ENCODE measurements around the gene PRELID3B. TPM values are rescaled to one million over a fixed set of nuclear protein-coding genes. Genes with fewer than 3 reads are reported as not detected.

Gene PRELID3B
- 100 to 1,000 TPM; 168 to 181 TPM for total RNA-seq

DNA sequence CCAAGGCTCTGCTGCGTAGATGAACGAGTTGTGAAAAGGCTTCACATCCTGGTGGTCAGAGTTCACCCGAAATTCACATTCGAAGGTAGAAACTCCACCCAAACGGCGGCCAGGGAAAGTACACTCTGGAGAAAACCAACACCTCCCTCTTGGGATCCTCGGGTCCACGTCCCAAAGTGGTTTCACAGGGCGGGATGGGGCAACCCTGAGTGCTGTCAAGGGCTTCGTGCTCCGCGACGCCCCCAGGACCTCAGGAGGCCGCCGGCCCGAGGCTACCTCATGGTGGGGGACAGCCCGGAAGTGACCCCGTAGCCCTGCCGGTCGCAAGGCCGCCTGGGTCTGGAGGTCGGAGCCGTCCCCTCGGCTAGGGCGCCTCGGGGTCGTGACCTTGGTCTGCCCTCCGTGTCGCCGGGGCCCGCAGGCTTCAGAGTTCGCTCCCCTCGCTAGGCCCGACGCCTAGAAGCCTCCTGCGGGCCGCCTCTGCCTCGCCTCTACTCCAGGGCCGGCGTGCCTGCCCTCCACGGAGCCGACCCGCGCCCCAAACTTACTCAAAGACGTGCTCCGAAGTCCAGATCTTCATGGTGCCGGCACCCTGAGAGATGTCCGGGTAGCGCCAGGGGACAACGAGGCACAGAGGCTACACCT, at the start of gene PRELID3B:
Gene PRELID3B (minus strand): TSS at position 636 of the 645 bp plus-strand sequence. CDS start 56 bp downstream, at position 580.
- Mint-ChIP-seq H3K27ac (peak within 1 kb of the TSS; percentile 98), H3K36me3 (ENCODE audit: insufficient read depth in 2 of 2) (peaks cover 9 to 22% of the 10 kb centered on the region in 2 donors), H3K4me3 (peak within 1 kb of the TSS; percentile 87 to 94), H3K9me3 (no peaks in the 10 kb centered on the region), H3K27me3 (ENCODE audit: low read depth) (no peaks in the 10 kb centered on the region), H3K4me1 (ENCODE audit: low read depth) (peaks cover 57% of the 10 kb centered on the region)
- ATAC-seq (replicated peaks in 1 of 2) (peak; percentile 45 to 58), DNase-seq (peak in 1 of 2 donors; percentile 46)

DNA sequence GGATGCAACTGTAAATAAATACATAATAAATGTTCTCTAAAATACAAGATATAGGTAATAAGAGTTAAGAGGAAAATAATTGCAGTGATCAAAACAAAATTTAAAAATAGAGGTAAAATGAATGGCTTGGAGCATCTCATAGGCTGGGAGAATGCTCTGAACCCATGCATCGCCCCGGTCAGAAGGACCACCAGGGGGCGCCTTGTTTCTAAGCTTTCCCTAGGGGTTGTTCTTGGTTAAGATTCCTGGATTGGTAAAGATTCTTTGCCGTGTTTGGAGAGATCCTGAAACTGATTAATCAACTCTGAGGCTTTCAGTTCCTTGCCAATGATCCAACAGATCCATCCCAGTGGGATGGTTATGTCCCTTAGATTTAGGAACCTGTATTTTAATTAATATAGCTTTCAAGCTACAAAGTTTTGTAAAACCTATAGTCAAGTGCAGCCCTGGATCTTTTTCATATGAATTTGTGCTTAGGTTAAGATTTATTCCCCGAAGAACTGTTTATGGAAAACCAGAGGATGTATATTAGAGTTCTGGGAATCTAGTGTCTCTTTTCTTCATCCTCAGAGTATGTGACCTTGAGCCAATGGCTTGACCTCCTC, 45.3 kb upstream of the PRELID3B start:
- DNase-seq (peak; percentile 81 to 85), ATAC-seq (replicated peaks in 1 of 2) (peak; percentile 75 to 78)
- Mint-ChIP-seq H3K4me1 (ENCODE audit: low read depth) (no peaks in the 10 kb centered on the region), H3K36me3 (ENCODE audit: insufficient read depth in 2 of 2) (no peaks in the 10 kb centered on the region), H3K4me3 (no peak overlapping the region), H3K27ac (no peak overlapping the region), H3K27me3 (ENCODE audit: low read depth) (peaks cover 16% of the 10 kb centered on the region), H3K9me3 (no peaks in the 10 kb centered on the region)

GRCh38 chr20:59086923-59087322, 44.3 kb upstream of the PRELID3B start:
- Mint-ChIP-seq H3K4me3 (no peak overlapping the region), H3K9me3 (no peaks in the 10 kb centered on the region), H3K27me3 (ENCODE audit: low read depth) (peaks cover 17% of the 10 kb centered on the region), H3K4me1 (ENCODE audit: low read depth) (no peaks in the 10 kb centered on the region), H3K27ac (no peak overlapping the region), H3K36me3 (ENCODE audit: insufficient read depth in 2 of 2) (no peaks in the 10 kb centered on the region)
- no peak for DNase-seq
- no peak for ATAC-seq (replicated peaks in 1 of 2)

GRCh38 chr20:59084041-59084850, 41.7 kb upstream of the PRELID3B start:
- ATAC-seq (replicated peaks in 1 of 2) (no peak), DNase-seq (no peak)
- H3K27me3 Mint-ChIP-seq (ENCODE audit: low read depth): peaks cover 31% of the 10 kb centered on the region
- no peaks in the 10 kb centered on the region for H3K4me1 Mint-ChIP-seq (ENCODE audit: low read depth)
- H3K36me3 Mint-ChIP-seq (ENCODE audit: insufficient read depth in 2 of 2): no peaks in the 10 kb centered on the region
- H3K27ac Mint-ChIP-seq: no peak overlapping the region
- H3K4me3 Mint-ChIP-seq: no peak overlapping the region
- H3K9me3 Mint-ChIP-seq: no peaks in the 10 kb centered on the region

DNA sequence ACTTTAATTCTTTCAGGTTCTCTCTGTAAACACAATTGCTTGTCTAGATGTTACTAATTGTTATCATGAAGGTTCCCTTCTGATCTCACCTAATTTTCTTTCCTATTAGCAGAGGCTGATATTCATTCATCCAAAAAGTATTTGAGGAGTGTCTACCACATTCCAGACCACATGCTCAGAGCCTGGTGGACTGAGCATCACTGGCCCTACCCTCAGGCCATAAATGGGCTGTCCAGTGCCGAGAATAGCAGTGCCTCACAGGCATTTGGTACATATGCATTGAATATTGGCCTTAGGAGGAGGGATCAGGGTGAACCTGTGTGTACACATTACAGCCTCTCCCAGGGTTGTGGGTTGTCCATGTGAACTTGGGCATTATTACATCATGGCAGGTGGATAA, 40.4 kb upstream of the PRELID3B start:
- no peak for DNase-seq
- Mint-ChIP-seq H3K4me3 (no peak overlapping the region), H3K4me1 (ENCODE audit: low read depth) (peaks cover 9% of the 10 kb centered on the region), H3K27me3 (ENCODE audit: low read depth) (peaks cover 31% of the 10 kb centered on the region), H3K9me3 (no peaks in the 10 kb centered on the region), H3K27ac (no peak overlapping the region), H3K36me3 (ENCODE audit: insufficient read depth in 2 of 2) (no peaks in the 10 kb centered on the region)
- no peak for ATAC-seq (replicated peaks in 1 of 2)

GRCh38 chr20:59082077-59082740, 39.6 kb upstream of the PRELID3B start:
- Mint-ChIP-seq H3K27me3 (ENCODE audit: low read depth) (peaks cover 38% of the 10 kb centered on the region), H3K4me3 (no peak overlapping the region), H3K9me3 (no peaks in the 10 kb centered on the region), H3K36me3 (ENCODE audit: insufficient read depth in 2 of 2) (no peaks in the 10 kb centered on the region), H3K27ac (no peak overlapping the region), H3K4me1 (ENCODE audit: low read depth) (peaks cover 16% of the 10 kb centered on the region)
- ATAC-seq (replicated peaks in 1 of 2) (no peak), DNase-seq (no peak)

DNA sequence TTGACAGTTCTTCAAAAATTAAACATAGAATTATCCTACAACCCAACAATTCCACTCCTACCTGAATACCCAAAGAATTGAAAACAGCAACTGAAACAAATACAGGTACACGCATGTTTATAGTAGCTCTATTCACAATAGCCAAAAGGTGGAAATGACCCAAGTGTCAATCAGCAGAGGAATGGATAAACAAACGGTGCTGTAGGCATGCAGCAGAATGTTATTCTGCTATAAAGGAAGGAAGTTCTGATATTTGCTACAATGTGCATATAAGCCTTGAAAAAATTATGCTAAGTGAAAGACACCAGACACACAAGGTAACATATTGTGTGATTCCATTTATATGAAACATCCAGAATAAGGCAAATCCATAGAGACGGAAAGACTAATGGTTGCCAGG, 38.5 kb upstream of the PRELID3B start:
- Mint-ChIP-seq H3K9me3 (no peaks in the 10 kb centered on the region), H3K4me3 (no peak overlapping the region), H3K36me3 (ENCODE audit: insufficient read depth in 2 of 2) (no peaks in the 10 kb centered on the region), H3K27me3 (ENCODE audit: low read depth) (peaks cover 45% of the 10 kb centered on the region), H3K27ac (no peak overlapping the region), H3K4me1 (ENCODE audit: low read depth) (peaks cover 28% of the 10 kb centered on the region)
- no peak for DNase-seq
- ATAC-seq (replicated peaks in 1 of 2): no peak

DNA sequence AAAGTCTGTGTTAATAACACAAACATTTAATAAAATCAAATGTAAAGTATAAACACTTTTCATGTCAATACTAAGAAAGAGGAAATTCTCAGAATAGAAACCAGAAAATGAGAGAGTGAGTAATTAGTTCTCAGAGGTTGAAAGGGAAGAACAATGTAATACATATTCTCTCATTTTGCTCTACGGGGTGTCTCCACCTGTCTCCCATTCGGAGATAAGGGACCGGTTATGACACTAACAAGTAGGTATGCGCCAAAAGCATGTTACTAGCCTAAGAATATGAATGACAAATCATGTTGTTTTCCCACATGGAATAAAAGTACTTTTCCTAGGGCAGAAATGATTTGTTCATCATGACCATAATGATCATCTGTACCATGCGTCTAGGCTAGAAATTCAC, 35.6 kb upstream of the PRELID3B start:
- DNase-seq: no peak
- H3K4me1 Mint-ChIP-seq (ENCODE audit: low read depth): peaks cover 56% of the 10 kb centered on the region

DNA sequence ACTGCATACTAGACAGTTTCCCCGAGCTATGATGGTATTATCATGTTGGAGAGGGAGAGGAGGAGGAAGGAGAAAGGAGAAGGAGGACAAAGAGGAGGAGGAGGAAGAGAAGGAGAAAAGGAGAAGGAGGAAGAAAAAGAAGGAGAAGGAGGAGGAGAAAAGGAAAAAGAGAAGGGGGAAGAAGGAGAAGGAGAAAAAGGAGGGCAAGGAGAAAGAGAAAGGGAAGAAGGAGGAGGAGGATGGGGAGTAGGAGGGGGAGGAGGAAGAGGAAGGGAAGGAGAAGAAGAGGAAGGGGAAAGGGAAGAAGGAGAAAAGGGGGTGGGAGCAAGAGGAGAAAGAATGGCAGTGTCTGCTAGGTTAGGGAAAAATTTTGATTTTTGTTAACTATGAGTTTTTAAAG, 35.1 kb upstream of the PRELID3B start:
- peaks cover 59% of the 10 kb centered on the region for H3K4me1 Mint-ChIP-seq (ENCODE audit: low read depth)
- no peak for ATAC-seq (replicated peaks in 1 of 2)
- H3K9me3 Mint-ChIP-seq: no peaks in the 10 kb centered on the region
- no peak for DNase-seq
- H3K36me3 Mint-ChIP-seq (ENCODE audit: insufficient read depth in 2 of 2): no peaks in the 10 kb centered on the region
- H3K27ac Mint-ChIP-seq: peak overlapping the region; percentile 65
- H3K4me3 Mint-ChIP-seq: peak overlapping the region; percentile 2 to 63
- peaks cover 55% of the 10 kb centered on the region for H3K27me3 Mint-ChIP-seq (ENCODE audit: low read depth)

More for the DNA sequence above, 35.6 kb upstream of the PRELID3B start:
- H3K4me3 Mint-ChIP-seq: no peak overlapping the region
- H3K27me3 Mint-ChIP-seq (ENCODE audit: low read depth): peaks cover 54% of the 10 kb centered on the region
- peak; percentile 67 to 70 for ATAC-seq (replicated peaks in 1 of 2)
- no peak overlapping the region for H3K27ac Mint-ChIP-seq
- H3K36me3 Mint-ChIP-seq (ENCODE audit: insufficient read depth in 2 of 2): no peaks in the 10 kb centered on the region
- H3K9me3 Mint-ChIP-seq: no peaks in the 10 kb centered on the region

DNA sequence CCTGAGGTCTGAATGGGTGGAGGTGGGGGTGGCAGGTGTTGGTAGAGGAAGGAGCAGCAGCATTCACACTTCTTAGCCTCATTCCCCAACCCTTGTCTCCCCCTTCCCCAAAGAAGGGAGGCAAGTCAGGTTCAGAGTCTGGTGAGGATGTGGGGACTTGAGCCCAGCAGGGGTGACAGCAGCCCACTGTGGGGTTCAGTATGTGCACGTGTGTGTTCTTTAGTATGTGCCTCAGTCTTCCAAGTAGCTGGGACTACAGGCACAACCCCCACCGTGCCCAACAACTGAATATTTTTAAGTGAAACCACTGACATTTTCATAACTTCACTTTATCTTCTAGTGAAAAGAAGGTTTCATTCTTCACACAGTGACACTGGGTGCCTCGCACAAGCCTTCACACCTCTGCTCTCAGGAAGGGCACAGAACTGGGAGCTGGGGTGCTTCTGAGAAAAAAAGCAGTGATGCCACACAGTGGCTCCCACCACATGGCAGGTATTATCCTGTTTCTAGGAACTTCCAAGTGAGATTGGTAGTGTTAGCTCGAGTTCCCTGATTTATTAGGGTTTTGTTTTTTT, 33.4 kb upstream of the PRELID3B start:
- peak overlapping the region in 1 of 2 donors; percentile 21 for H3K4me3 Mint-ChIP-seq
- H3K36me3 Mint-ChIP-seq (ENCODE audit: insufficient read depth in 2 of 2): no peaks in the 10 kb centered on the region
- H3K27me3 Mint-ChIP-seq (ENCODE audit: low read depth): peaks cover 60% of the 10 kb centered on the region
- H3K4me1 Mint-ChIP-seq (ENCODE audit: low read depth): peaks cover 65% of the 10 kb centered on the region
- DNase-seq (no peak), ATAC-seq (replicated peaks in 1 of 2) (peak; percentile 40 to 49)
- H3K27ac Mint-ChIP-seq: no peak overlapping the region
- no peaks in the 10 kb centered on the region for H3K9me3 Mint-ChIP-seq

DNA sequence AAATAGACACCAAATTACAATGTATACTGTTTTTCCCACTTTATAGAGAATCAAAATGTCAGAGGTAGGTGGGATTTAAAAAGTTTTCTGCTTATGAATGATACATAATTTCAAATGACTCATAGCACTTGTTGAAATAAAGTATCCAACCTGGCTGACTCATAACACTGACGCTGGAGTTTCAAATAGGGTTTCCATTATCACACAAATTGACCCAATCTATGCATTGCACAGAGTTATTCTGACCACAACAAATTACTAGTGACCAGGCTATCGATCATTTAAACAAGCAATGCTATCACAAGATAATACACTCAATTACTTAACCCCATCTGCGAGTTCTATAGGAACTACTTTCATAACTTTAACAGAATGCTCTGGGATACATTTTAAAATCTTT, 31.9 kb upstream of the PRELID3B start:
- Mint-ChIP-seq H3K27ac (no peak overlapping the region), H3K4me3 (peak overlapping the region; percentile 12 to 79), H3K4me1 (ENCODE audit: low read depth) (peaks cover 69% of the 10 kb centered on the region), H3K36me3 (ENCODE audit: insufficient read depth in 2 of 2) (no peaks in the 10 kb centered on the region), H3K9me3 (no peaks in the 10 kb centered on the region), H3K27me3 (ENCODE audit: low read depth) (peaks cover 57% of the 10 kb centered on the region)
- DNase-seq (peak; percentile 8 to 20), ATAC-seq (replicated peaks in 1 of 2) (peak; percentile 74 to 80)

DNA sequence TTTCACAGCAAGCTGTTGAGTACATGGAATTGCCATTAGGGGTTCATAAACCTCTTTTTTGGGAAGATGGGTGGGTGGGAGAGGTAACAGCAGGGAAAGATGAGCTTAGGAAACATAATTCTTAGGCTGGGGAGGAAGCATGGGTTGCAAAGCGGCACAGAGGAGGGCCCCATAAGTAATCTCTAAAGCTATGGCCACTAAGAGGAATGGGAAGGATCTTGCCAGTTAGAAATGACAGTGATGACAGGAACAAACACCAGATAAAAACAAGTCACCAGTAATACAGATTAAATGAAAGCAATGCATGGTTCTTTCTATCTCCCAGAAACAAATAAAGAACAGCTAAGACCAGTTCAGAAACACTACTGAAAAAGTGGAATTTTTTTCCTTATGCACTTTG, 31.0 kb upstream of the PRELID3B start:
- H3K27ac Mint-ChIP-seq: no peak overlapping the region
- DNase-seq (no peak), ATAC-seq (replicated peaks in 1 of 2) (no peak)
- H3K4me1 Mint-ChIP-seq (ENCODE audit: low read depth): peaks cover 67% of the 10 kb centered on the region
- no peaks in the 10 kb centered on the region for H3K9me3 Mint-ChIP-seq
- no peaks in the 10 kb centered on the region for H3K36me3 Mint-ChIP-seq (ENCODE audit: insufficient read depth in 2 of 2)
- H3K4me3 Mint-ChIP-seq: no peak overlapping the region
- peaks cover 59% of the 10 kb centered on the region for H3K27me3 Mint-ChIP-seq (ENCODE audit: low read depth)
